SK-N-SH (cell line): ENCODE measurements around the gene RIMS1. TPM values are rescaled to one million over a fixed set of nuclear protein-coding genes. Genes with fewer than 3 reads are reported as not detected.

Experiments used
- CTCF ChIA-PET: fragments of 300-600, 350-600 bp; formaldehyde crosslinking; extraction: SDS; loops from one replicate; lab custom pipeline; 2021; lab: Yijun Ruan, JAX
- POLR2A ChIA-PET: fragments of 350-600 bp; sonication (Branson Sonifier 250); formaldehyde crosslinking; extraction: SDS; loops from one replicate; lab custom pipeline; 2020; ENCODE audit warnings: antibody characterized with exemption, inconsistent platforms; lab: Yijun Ruan, JAX
- DNase-seq: peaks from one replicate; pipeline ENCODE4 v3.0.0; 2012
- H2AFZ ChIP-seq: fragments of 200-600 bp; sonication (generic); 2 replicates; pipeline ENCODE4 v1.8.1; 2016; ENCODE audit warnings: antibody characterized with exemption, mild to moderate bottlenecking, low read depth
- H3F3A ChIP-seq: fragments of 200-600 bp; sonication (generic); replicated peaks from 2 replicates; pipeline ENCODE3; 2016; ENCODE audit warnings: antibody characterized with exemption, mild to moderate bottlenecking; ENCODE audit not compliant: insufficient read depth
- H3K27ac ChIP-seq, 2 experiments: fragments of 200-500 bp in 1 of 2; fragments of 200-600 bp in 1 of 2; sonication (Bioruptor generic) in 1 of 2; sonication (generic), shearing (Covaris generic) in 1 of 2; 2 replicates each; pipeline versions ENCODE4 v1.5.1 to v1.6.1; 2014 to 2016; ENCODE audit warnings: low read depth in 2 of 2, inconsistent platforms in 1 of 2, low read length in 1 of 2, mild to moderate bottlenecking in 1 of 2, mixed read lengths in 1 of 2
- H3K27me3 ChIP-seq: fragments of 200-600 bp; sonication (generic), shearing (Covaris generic); 2 replicates; pipeline ENCODE4 v1.6.1; 2016; ENCODE audit warnings: mixed run types; ENCODE audit not compliant: insufficient read depth
- H3K36me3 ChIP-seq, 2 experiments: fragments of 200-500 bp in 1 of 2; fragments of 200-600 bp in 1 of 2; sonication (Bioruptor generic) in 1 of 2; sonication (generic) in 1 of 2; replicated peaks in 1 of 2; 2 replicates each; pipeline versions ENCODE3 to v1.5.1; 2014 to 2016; ENCODE audit warnings: low read length in 1 of 2, mild to moderate bottlenecking in 1 of 2; ENCODE audit not compliant: insufficient read depth in 2 of 2, control insufficient read depth in 1 of 2
- H3K4me1 ChIP-seq, 2 experiments: fragments of 200-500 bp in 1 of 2; fragments of 200-600 bp in 1 of 2; sonication (Bioruptor generic) in 1 of 2; sonication (generic), shearing (Covaris generic) in 1 of 2; 2 replicates each; pipeline versions ENCODE4 v1.5.1 to v1.6.1; 2014 to 2016; ENCODE audit warnings: low read depth in 1 of 2, low read length in 1 of 2, mixed run types in 1 of 2; ENCODE audit not compliant: insufficient read depth in 2 of 2, control insufficient read depth in 1 of 2
- H3K4me2 ChIP-seq: fragments of 200-600 bp; sonication (generic), shearing (Covaris generic); 2 replicates; pipeline ENCODE4 v1.6.1; 2017; ENCODE audit warnings: mixed run types
- H3K4me3 ChIP-seq, 2 experiments: fragments of 200-500 bp in 1 of 2; fragments of 200-600 bp in 1 of 2; sonication (Bioruptor generic) in 1 of 2; sonication (generic), shearing (Covaris generic) in 1 of 2; 2 replicates each; pipeline versions ENCODE4 v1.5.1 to v1.8.1; 2014 to 2016; ENCODE audit warnings: low read depth in 2 of 2, inconsistent platforms in 1 of 2, low read length in 1 of 2, mild to moderate bottlenecking in 1 of 2, mixed read lengths in 1 of 2, moderate library complexity in 1 of 2
- H3K79me2 ChIP-seq: fragments of 200-600 bp; sonication (generic); 2 replicates; pipeline ENCODE4 v1.8.1; 2017; ENCODE audit warnings: mild to moderate bottlenecking; ENCODE audit not compliant: insufficient read depth
- H3K9ac ChIP-seq: fragments of 200-600 bp; sonication (generic); 2 replicates; pipeline ENCODE4 v1.6.1; 2017; ENCODE audit warnings: mixed run types
- H3K9me2 ChIP-seq: fragments of 200-600 bp; sonication (generic); 2 replicates; pipeline ENCODE4 v1.6.1; 2017; ENCODE audit warnings: mixed run types
- H3K9me3 ChIP-seq: fragments of 200-600 bp; sonication (generic); 2 replicates; pipeline ENCODE4 v1.6.1; 2017; ENCODE audit warnings: mixed run types, mild to moderate bottlenecking, moderate library complexity
- H4K20me1 ChIP-seq: fragments of 200-600 bp; sonication (generic); 2 replicates; pipeline ENCODE4 v1.6.1; 2017; ENCODE audit warnings: mild to moderate bottlenecking, mixed run types; ENCODE audit not compliant: insufficient read depth
- CHD2 ChIP-seq: fragments of 150-350 bp; IDR thresholded peaks from 2 replicates; pipeline ENCODE4 v1.6.1; 2018; ENCODE audit warnings: low read length; ENCODE audit not compliant: partially characterized antibody
- EZH2phosphoT487 ChIP-seq: fragments of 200-600 bp; sonication (generic); IDR thresholded peaks from 2 replicates; pipeline ENCODE4 v1.6.1; 2017; ENCODE audit warnings: low read depth, mixed run types, mild to moderate bottlenecking, antibody characterized with exemption, moderate library complexity, borderline replicate concordance
- GABPA ChIP-seq: IDR thresholded peaks from 2 replicates; pipeline ENCODE4 v1.4.0; 2012; ENCODE audit warnings: low read depth, mild to moderate bottlenecking
- GATA2 ChIP-seq: sonication (generic); formaldehyde crosslinking; IDR thresholded peaks from 2 replicates; pipeline ENCODE4 v1.5.0; 2020; ENCODE audit warnings: mild to moderate bottlenecking, missing genetic modification reagents
- MXI1 ChIP-seq: IDR thresholded peaks from 2 replicates; pipeline ENCODE4 v1.6.1; 2012; ENCODE audit warnings: mild to moderate bottlenecking, low read depth, low read length, improper control_type of control experiment
- NFIC ChIP-seq: IDR thresholded peaks from 2 replicates; pipeline ENCODE4 v1.4.0; 2012; ENCODE audit warnings: borderline replicate concordance
- POLR2AphosphoS5 ChIP-seq: IDR thresholded peaks from 2 replicates; pipeline ENCODE4 v1.6.1; 2012; ENCODE audit warnings: low read depth, low read length
- RFX5 ChIP-seq: IDR thresholded peaks from 2 replicates; pipeline ENCODE4 v1.6.1; 2012; ENCODE audit warnings: mild to moderate bottlenecking, improper control_type of control experiment, low read length
- RXRA ChIP-seq: IDR thresholded peaks from 2 replicates; pipeline ENCODE4 v1.4.0; 2012; ENCODE audit warnings: low read depth, mild to moderate bottlenecking, borderline replicate concordance
- SIN3A ChIP-seq: IDR thresholded peaks from 2 replicates; pipeline ENCODE4 v1.6.1; 2012; ENCODE audit warnings: low read depth, mild to moderate bottlenecking, low read length, moderate library complexity, borderline replicate concordance
- SMC3 ChIP-seq: IDR thresholded peaks from 2 replicates; pipeline ENCODE4 v1.6.1; 2012; ENCODE audit warnings: low read depth, low read length, improper control_type of control experiment
- TAF1 ChIP-seq: IDR thresholded peaks from 2 replicates; pipeline ENCODE4 v1.6.1; 2012; ENCODE audit warnings: low read depth, mild to moderate bottlenecking, low read length, moderate library complexity, borderline replicate concordance
- TCF12 ChIP-seq: IDR thresholded peaks from 2 replicates; pipeline ENCODE4 v1.4.0; 2012
- TEAD4 ChIP-seq: IDR thresholded peaks from 2 replicates; pipeline ENCODE4 v1.4.0; 2012; ENCODE audit warnings: mild to moderate bottlenecking, borderline replicate concordance; ENCODE audit not compliant: insufficient read depth
- WGBS: methylation state at CpG from one replicate; pipeline ENCODE4 v1.1.6; 2017; ENCODE audit warnings: low lambda C conversion rate; 5-methylcytosine and 5-hydroxymethylcytosine counted together
- polyA plus RNA-seq, 3 experiments: library from polyadenylated mRNA; depleted of rRNA; stranded (reverse); fragments of >200 nt; gene quantifications; 2 replicates each; pipeline ENCODE4 v1.2.3, GENCODE V29; 2012
- TF ChIP-seq, protein P1 (sequence below): IDR thresholded peaks from 2 replicates; pipeline ENCODE4 v1.4.0; 2012; ENCODE audit warnings: low read depth, borderline replicate concordance
- TF ChIP-seq, protein P2 (sequence below): IDR thresholded peaks from 2 replicates; pipeline ENCODE4 v1.4.0; 2012; ENCODE audit warnings: low read depth
- TF ChIP-seq, protein P3 (sequence below): IDR thresholded peaks from 2 replicates; pipeline ENCODE4 v1.6.1; 2012; ENCODE audit warnings: mild to moderate bottlenecking, low read depth, low read length, moderate library complexity
- TF ChIP-seq, protein P4 (sequence below): fragments of 150-350 bp; IDR thresholded peaks from 2 replicates; pipeline ENCODE4 v1.6.1; 2016; ENCODE audit warnings: mild to moderate bottlenecking, low read depth, low read length

RIMS1 gene
- polyA plus RNA-seq, 1 of the 3 experiments (the other 2 are of a cell fraction) = 0.20 TPM

DNA sequence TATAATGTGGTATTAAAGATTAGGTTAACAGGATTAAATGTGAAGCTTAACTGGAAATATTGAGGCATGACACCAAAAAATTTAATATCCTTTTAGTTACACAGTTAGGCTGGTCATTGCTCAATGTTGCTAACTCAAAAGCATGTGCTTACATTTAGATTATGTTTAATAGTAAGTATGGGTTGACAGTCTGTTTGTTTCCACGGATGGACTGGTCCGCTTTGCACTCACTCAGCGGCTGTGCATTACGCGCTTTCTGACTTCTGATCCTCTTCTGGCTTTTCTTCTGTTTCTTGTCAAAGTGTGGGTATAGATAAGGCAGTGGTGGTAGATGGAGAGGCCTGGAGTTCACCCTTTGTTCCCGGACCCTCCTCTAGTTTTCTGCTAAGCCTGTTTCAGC is 174.9 kb downstream of the RIMS1 start:
- Histone ChIP-seq H3K4me3 (no peak overlapping the region), H3K36me3 (no peaks in the 10 kb centered on the region), H3K27me3 (no peaks in the 10 kb centered on the region), H4K20me1 (no peaks in the 10 kb centered on the region), H2AFZ (no peak overlapping the region), H3K9ac (no peak overlapping the region), H3K27ac (no peak overlapping the region), H3K4me2 (no peak overlapping the region), H3F3A (no peaks in the 10 kb centered on the region), H3K9me3 (no peaks in the 10 kb centered on the region), H3K4me1 (no peaks in the 10 kb centered on the region), H3K9me2 (no peaks in the 10 kb centered on the region), H3K79me2 (no peaks in the 10 kb centered on the region; the same call in 1 of the 2 replicates)
- 68% methylated on average over 6 of the region's 6 CpGs for WGBS
- CTCF ChIA-PET = no interaction called here
- no peak for DNase-seq
- TF ChIP-seq CHD2 (no peak), GABPA (no peak), EZH2phosphoT487 (no peak), MXI1 (no peak), TAF1 (no peak), TCF12 (no peak), RXRA (no peak), SIN3A (no peak), SMC3 (no peak), POLR2AphosphoS5 (no peak), RFX5 (no peak), TEAD4 (no peak), GATA2 (CRISPR knock-in tag) (no peak), NFIC (no peak)
- TF ChIP-seq, protein P1, sequence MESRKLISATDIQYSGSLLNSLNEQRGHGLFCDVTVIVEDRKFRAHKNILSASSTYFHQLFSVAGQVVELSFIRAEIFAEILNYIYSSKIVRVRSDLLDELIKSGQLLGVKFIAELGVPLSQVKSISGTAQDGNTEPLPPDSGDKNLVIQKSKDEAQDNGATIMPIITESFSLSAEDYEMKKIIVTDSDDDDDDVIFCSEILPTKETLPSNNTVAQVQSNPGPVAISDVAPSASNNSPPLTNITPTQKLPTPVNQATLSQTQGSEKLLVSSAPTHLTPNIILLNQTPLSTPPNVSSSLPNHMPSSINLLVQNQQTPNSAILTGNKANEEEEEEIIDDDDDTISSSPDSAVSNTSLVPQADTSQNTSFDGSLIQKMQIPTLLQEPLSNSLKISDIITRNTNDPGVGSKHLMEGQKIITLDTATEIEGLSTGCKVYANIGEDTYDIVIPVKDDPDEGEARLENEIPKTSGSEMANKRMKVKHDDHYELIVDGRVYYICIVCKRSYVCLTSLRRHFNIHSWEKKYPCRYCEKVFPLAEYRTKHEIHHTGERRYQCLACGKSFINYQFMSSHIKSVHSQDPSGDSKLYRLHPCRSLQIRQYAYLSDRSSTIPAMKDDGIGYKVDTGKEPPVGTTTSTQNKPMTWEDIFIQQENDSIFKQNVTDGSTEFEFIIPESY = no peak
- TF ChIP-seq, protein P2, sequence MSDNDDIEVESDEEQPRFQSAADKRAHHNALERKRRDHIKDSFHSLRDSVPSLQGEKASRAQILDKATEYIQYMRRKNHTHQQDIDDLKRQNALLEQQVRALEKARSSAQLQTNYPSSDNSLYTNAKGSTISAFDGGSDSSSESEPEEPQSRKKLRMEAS = no peak
- TF ChIP-seq, protein P3, sequence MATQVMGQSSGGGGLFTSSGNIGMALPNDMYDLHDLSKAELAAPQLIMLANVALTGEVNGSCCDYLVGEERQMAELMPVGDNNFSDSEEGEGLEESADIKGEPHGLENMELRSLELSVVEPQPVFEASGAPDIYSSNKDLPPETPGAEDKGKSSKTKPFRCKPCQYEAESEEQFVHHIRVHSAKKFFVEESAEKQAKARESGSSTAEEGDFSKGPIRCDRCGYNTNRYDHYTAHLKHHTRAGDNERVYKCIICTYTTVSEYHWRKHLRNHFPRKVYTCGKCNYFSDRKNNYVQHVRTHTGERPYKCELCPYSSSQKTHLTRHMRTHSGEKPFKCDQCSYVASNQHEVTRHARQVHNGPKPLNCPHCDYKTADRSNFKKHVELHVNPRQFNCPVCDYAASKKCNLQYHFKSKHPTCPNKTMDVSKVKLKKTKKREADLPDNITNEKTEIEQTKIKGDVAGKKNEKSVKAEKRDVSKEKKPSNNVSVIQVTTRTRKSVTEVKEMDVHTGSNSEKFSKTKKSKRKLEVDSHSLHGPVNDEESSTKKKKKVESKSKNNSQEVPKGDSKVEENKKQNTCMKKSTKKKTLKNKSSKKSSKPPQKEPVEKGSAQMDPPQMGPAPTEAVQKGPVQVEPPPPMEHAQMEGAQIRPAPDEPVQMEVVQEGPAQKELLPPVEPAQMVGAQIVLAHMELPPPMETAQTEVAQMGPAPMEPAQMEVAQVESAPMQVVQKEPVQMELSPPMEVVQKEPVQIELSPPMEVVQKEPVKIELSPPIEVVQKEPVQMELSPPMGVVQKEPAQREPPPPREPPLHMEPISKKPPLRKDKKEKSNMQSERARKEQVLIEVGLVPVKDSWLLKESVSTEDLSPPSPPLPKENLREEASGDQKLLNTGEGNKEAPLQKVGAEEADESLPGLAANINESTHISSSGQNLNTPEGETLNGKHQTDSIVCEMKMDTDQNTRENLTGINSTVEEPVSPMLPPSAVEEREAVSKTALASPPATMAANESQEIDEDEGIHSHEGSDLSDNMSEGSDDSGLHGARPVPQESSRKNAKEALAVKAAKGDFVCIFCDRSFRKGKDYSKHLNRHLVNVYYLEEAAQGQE = no peak
- TF ChIP-seq, protein P4, sequence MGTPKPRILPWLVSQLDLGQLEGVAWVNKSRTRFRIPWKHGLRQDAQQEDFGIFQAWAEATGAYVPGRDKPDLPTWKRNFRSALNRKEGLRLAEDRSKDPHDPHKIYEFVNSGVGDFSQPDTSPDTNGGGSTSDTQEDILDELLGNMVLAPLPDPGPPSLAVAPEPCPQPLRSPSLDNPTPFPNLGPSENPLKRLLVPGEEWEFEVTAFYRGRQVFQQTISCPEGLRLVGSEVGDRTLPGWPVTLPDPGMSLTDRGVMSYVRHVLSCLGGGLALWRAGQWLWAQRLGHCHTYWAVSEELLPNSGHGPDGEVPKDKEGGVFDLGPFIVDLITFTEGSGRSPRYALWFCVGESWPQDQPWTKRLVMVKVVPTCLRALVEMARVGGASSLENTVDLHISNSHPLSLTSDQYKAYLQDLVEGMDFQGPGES = no peak
- POLR2A ChIA-PET = no interaction called here
